Choroid plexus epithelial cell (primary cell): ENCODE measurements around the gene RILPL1.
"Not testable (repeated sequence)": the region's sequence is repeated elsewhere in the genome, so short reads cannot be mapped to it uniquely, and the experiment has no call there.

Experiments
- DNase-seq: peaks from one replicate; pipeline ENCODE4 v3.0.0-alpha.2; 2010; ENCODE audit warnings: low read depth
- H3K4me3 ChIP-seq: 2 replicates; pipeline ENCODE4 v1.5.1; 2011; ENCODE audit warnings: low read depth, mild to moderate bottlenecking, control low read depth, low read length, moderate library complexity
- CTCF ChIP-seq: conservative IDR thresholded peaks from 2 replicates; pipeline ENCODE4 v1.5.1; 2011; ENCODE audit warnings: low read depth, mild to moderate bottlenecking, control low read depth, inconsistent platforms, low read length, moderate library complexity

RILPL1 gene

GRCh38 chr12:123457980-123458779 is 75.3 kb downstream of the RILPL1 start, which contains the start of gene SNRNP35:
Gene SNRNP35, plus strand, starts transcription at chr12:123458139. Its CDS starts 7,402 bp downstream, at chr12:123465541.
- no peak for TF ChIP-seq CTCF
- H3K4me3 ChIP-seq = peak within 1 kb of the TSS; percentile 84
- peak; percentile 87 for DNase-seq

- TF ChIP-seq CTCF = no peak
- no peak for DNase-seq
- no peak overlapping the region for H3K4me3 ChIP-seq
Observed at GRCh38 chr12:123453165-123453564, 80.4 kb downstream of the RILPL1 start.

DNA sequence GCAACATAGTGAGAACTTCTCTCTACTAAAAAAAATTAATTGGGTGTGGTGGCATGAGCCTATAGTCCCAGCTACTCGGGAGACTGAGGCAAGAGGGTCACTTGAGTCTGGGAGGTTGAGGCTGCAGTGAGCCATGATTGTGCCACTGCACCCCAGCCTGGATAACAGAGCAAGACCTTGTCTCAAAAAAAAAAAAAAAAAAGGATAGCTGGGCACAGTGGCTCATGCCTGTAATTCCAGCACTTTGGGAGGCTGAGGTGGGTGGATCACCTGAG is 81.3 kb downstream of the RILPL1 start:
- not testable (repeated sequence) for H3K4me3 ChIP-seq, DNase-seq

DNA sequence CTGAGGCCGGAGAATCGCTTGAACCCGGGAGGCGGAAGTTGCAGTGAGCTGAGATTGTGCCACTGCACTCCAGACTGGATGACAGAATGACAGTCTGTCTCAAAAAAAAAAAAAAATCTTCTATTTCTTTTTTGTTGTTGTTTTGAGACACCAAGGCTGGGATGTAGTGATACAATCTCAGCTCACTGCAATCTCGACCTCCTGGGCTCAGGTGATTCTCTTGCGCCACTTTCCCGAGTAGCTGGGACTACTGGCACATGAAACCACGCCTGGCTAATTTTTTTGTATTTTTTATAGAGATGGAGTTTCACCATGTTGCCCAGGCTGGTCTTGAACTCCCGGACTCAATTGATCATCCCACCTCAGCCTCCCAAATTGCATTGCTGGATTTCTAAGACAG is 82.9 kb downstream of the RILPL1 start:
- DNase-seq = no peak
- no peak for TF ChIP-seq CTCF
- no peak overlapping the region for H3K4me3 ChIP-seq

DNA sequence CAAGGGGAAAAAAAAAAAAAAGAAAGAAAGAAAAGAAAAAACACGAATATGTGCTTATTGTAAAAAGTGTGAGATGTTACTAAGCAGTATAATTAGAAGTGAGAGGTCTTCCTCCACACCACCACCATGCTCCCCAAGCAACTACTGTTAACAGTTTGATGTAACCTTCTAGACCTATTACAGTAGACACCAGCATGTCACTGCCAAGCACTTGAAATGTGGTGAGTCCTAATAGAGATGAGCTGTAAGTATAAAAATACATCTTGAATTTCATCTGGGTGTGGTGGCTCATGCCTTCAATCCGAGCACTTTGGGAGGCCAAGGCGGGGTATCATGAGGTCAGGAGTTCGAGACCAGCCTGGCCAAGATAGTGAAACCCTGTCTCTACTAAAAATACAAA is 83.7 kb downstream of the RILPL1 start:
- TF ChIP-seq CTCF = no peak
- no peak for DNase-seq
- no peak overlapping the region for H3K4me3 ChIP-seq

DNA sequence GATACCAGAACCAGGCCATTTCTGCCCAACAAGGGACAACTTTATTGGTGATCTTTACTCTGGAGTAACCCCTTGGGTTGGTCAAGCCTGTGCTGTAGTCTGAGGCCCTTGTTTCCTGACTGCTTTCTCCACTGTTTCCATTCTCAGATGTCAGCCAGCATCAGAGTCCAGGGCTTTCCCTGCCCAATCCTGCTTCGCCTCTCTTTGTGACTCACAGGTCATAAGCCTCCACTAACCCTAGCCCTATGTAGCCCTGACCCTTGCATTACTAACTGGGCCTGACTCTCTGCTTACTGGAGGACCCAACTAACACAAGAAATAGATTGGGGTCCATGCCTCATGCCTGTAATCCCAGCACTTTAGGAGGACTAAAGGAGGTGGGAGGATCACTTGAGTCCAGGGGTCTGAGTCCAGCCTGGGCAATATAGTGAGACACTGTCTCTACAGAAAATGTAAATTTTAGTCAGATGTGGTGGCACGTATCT is 84.2 kb downstream of the RILPL1 start:
- TF ChIP-seq CTCF = no peak
- peak; percentile 41 for DNase-seq
- H3K4me3 ChIP-seq = no peak overlapping the region

DNA sequence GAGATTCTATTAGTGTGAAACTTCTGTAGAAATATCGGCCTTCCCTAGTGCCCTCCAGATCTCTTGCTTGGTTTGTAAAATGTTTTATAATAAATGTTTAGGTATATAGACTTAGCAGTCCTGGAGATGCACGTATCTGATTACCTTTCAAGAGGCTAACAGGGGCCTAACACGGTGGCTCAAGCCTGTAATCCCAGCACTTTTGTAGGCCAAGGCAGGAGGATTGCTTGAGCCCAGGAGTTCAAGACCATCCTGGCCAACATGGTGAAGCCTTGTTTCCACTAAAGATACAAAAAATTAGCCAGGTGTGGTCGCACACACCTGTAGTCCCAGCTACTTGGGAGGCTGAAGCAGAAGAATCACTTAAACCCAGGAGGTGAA is 87.2 kb downstream of the RILPL1 start:
- H3K4me3 ChIP-seq = no peak overlapping the region
- no peak for TF ChIP-seq CTCF
- no peak for DNase-seq
